GM12872 (cell line): Measurements from ENCODE around the gene DLG4.

Experiments used
- TF ChIP-seq, protein P1 (sequence below): IDR thresholded peaks from 3 replicates; pipeline ENCODE4 v1.5.1; 2011; ENCODE audit warnings: low read depth, mild to moderate bottlenecking, low read length, moderate library complexity; ENCODE audit not compliant: insufficient read depth

Gene DLG4

DNA sequence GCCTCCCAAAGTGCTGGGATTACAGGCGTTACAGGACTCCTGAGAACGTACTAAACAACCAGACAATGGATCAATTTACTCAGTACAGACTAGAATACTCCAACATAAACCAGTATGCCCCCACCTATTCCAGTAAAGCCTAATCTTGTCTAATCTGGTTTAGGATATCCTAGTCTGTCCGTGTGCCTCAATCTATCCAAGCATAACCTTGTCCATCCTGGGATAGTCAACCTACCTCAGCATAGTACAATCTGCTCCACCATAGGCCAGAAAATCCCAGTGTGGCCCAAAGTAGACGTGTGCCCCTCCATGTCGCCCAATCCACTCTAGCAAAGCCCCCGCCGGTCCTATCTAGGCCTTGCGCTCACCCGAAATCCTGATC is 14.1 kb upstream of the DLG4 start:
- TF ChIP-seq, protein P1, sequence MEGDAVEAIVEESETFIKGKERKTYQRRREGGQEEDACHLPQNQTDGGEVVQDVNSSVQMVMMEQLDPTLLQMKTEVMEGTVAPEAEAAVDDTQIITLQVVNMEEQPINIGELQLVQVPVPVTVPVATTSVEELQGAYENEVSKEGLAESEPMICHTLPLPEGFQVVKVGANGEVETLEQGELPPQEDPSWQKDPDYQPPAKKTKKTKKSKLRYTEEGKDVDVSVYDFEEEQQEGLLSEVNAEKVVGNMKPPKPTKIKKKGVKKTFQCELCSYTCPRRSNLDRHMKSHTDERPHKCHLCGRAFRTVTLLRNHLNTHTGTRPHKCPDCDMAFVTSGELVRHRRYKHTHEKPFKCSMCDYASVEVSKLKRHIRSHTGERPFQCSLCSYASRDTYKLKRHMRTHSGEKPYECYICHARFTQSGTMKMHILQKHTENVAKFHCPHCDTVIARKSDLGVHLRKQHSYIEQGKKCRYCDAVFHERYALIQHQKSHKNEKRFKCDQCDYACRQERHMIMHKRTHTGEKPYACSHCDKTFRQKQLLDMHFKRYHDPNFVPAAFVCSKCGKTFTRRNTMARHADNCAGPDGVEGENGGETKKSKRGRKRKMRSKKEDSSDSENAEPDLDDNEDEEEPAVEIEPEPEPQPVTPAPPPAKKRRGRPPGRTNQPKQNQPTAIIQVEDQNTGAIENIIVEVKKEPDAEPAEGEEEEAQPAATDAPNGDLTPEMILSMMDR = no peak

DNA sequence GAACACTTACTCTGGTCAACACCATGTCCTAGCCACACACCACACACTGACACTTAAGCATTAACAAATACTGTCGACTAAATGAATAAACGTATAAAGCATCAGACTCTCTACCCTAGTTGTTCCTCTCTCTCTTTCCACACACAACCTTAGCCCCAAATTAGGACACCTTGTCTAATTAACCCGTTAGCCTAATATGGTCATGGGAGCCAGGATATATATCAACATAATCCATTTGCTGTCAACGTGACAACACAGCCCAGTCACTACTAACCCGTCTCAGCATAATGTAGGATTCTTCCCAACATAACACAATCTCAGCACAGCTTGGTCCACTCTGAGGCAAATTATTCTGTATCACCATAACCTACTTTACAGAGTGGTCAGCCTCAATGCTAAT is 12.5 kb upstream of the DLG4 start:
- TF ChIP-seq, protein P1 = no peak

DNA sequence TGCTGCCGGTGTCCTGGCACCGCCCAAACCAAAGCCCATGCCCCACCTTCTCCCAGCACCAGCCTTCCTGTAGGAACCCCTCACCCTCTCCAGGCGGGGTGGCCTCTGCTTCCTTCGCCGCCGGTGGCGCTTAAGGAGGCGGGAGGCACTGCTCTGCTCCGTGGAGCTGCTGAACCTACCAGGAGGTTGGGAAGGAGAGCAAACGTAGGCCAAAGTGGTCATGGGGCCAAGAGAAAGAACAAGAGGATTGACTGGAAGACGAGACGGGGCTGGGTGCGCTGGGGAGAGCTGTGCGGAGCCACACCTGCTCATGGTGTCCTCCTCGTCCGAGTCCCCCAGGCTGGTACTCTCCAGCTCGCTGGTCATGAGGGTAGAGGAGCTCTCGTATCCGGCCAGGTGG is 9.9 kb upstream of the DLG4 start:
- TF ChIP-seq, protein P1 = no peak

DNA sequence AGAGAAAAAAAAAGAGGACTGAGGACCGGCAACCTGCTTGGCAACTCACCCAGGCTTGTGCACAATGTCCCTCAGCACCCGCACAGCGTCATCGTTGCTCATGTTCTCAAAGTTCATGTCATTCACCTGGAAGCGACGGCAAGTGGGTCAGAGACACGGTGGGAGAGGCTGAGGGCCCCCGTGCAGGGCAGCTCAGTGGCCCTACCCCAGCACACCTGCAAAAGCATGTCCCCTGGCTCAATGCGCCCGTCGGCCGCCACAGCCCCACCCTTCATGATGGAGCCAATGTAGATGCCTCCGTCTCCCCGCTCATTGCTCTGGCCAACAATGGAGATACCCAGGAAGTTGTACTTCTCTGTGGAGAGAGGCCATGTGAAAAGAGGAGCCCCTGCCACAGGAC is 9.3 kb upstream of the DLG4 start:
- TF ChIP-seq, protein P1 = no peak

DNA sequence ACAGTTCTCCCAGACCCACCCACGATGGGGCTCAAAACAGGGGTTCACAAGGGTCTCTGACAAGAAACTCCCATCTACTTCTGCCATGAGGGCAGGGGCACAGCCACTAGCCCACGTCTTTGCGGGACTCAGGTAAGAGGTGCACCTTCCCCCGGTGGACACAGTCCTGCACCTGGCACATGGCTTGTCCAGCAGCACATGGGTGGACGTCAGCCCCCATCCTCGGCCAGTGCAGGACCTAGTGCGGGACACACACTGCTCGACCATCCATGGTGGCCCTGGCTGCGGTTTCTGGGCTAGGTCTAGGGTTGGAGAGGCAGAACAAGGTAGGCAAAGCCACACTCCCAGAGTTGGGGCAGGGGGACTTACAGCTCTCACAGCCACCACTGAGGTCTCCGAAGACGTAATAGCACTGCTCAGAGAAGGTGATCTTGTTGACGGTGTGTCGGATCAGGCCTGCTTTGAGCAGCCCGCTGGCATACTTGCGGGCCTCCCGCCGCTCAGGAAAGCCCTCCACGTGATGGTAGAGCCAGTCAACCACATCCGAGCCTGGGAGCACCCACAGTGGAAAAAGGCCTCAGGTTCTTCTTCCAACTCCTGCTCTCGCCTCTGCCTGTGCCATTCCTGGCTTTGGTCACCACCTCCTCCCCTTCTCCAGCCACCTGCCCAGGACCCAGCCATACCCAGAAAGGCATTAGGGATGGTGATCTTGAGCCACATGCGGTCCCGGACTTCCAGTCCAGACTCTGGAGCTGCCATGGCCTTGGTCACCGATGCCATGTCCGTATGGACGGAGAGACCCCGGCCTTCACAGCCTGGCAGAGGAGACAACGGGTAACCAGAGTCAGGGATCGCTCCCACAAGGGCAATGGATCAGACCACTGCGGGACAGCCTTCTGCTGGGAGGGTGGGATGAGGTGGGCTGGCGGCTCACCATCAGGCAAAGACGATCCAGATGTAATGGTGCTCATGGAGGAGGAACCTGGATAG is 7.4 kb upstream of the DLG4 start:
- TF ChIP-seq, protein P1 = no peak

DNA sequence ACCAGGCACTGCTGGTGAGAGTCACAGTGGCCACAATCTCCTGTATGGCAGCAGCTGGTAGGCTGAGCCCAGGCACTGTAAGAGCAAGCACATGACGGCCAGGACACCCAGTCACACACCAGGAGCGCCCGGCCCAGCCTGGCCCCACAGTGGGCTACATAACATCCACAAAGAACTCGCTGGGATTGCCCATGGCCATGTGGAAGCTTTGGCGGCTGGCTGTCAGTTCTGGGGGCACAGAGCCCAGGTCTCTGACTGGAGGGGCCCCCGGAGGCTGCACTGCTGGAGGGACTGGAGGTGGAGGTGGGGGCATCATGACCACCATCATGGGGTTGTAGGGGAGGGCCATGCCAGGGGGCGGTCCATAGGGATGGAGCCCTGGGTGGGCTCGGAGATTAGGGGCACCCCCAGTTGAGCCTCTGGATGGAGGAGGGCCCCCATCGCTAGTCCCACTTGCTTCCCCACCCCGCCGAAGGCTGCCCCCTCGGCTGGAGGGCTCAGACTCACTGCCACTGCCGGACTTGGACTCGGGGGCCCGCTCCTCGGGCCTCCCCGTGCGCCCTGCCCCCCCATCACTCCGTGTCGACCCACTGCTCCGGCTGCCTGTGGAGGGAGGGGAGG is 6.2 kb upstream of the DLG4 start:
- TF ChIP-seq, protein P1 = no peak

DNA sequence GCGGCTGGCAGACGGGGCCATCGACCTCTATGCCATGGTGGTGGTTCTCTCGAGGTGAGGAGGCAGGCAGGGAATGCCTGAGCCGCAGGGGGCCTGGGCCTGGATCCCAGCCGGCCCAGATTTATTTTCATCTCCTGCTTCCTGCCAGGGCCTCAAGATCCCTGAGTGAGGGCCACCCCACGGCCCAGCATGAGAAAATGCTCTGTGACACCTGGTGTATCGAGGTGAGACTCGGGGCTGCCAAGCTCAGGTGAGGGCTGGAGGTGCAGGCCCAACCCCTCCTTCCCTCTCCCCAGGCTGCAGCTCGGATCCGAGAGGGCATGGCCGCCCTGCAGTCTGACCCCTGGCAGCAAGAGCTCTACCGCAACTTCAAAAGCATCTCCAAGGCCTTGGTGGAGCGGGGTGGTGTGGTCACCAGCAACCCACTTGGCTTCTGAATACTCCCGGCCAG is 5.0 kb upstream of the DLG4 start:
- TF ChIP-seq, protein P1 = no peak
